ENCODE results near the gene LRRC47.

- TF ChIP-seq CTCF (IDR thresholded peaks at IDR 0.05), result no peak
- TF ChIP-seq ZFX (IDR thresholded peaks at IDR 0.05; ENCODE audit: borderline replicate concordance), result no peak
Measured at GRCh38 chr1:3759796-3760195, 36.5 kb downstream of the LRRC47 start.

All from 22Rv1 (cell line).